BLaER1 treated with 17β-estradiol and CSF1 and Interleukin-3, amounts not matched to agents 10 nM and 100 nM (cell line): ENCODE measurements around the gene HPF1.
"Not testable (repeated sequence)": the region's sequence is repeated elsewhere in the genome, so short reads cannot be mapped to it uniquely, and the experiment has no call there.

Experiments used
- H3K27ac ChIP-seq, 11 experiments: shearing (Covaris generic); formaldehyde crosslinking; 2 replicates each; pipeline ENCODE4 v1.8.1; 2022
- H3K27me3 ChIP-seq, 11 experiments: shearing (Covaris generic); formaldehyde crosslinking; 2 replicates each; pipeline ENCODE4 v1.8.1; 2022
- H3K36me3 ChIP-seq, 11 experiments: shearing (Covaris generic); formaldehyde crosslinking; 2 replicates each; pipeline ENCODE4 v1.8.1; 2022
- H3K4me1 ChIP-seq, 10 experiments: shearing (Covaris generic); formaldehyde crosslinking; 2 replicates each; pipeline ENCODE4 v1.8.1; 2022
- H3K4me2 ChIP-seq, 11 experiments: shearing (Covaris generic); formaldehyde crosslinking; 2 replicates each; pipeline ENCODE4 v1.8.1; 2022
- H3K4me3 ChIP-seq, 10 experiments: shearing (Covaris generic); formaldehyde crosslinking; 2 replicates each; pipeline ENCODE4 v1.8.1; 2022
- H3K9ac ChIP-seq, 11 experiments: shearing (Covaris generic); formaldehyde crosslinking; 2 replicates each; pipeline ENCODE4 v1.8.1; 2022
- H3K9me3 ChIP-seq, 11 experiments: shearing (Covaris generic); formaldehyde crosslinking; replicated peaks in 1 of 11; 2 replicates each; pipeline ENCODE4 v1.8.1; 2022
- H4K20me1 ChIP-seq, 11 experiments: shearing (Covaris generic); formaldehyde crosslinking; 2 replicates each; pipeline ENCODE4 v1.8.1; 2022
- Cebpa-rat ChIP-seq, 11 experiments: shearing (Covaris generic); IDR thresholded peaks; 2 replicates each; pipeline ENCODE4 v1.8.1; 2022

The HPF1 gene

GRCh38 chr4:169757575-169758184 is at the start of gene HPF1:
Gene HPF1 (minus strand): TSS chr4:169757944. CDS start chr4:169757877, 67 bp downstream.
- H3K27me3 ChIP-seq, result no peaks in the 10 kb centered on the region
- no peaks in the 10 kb centered on the region for H4K20me1 ChIP-seq
- H3K27ac ChIP-seq, result peak within 1 kb of the TSS; percentile 28 to 75 (median 69); a peak in 20 of 22 replicates
- TF ChIP-seq Cebpa-rat (IDR thresholded peaks at IDR 0.05), result no peak
- H3K36me3 ChIP-seq, result peaks cover 8 to 14% (median 9%) of the 10 kb centered on the region in 11 experiments; a peak in 21 of 22 replicates
- H3K4me2 ChIP-seq, result peak within 1 kb of the TSS; percentile 73 to 96 (median 88)
- peak within 1 kb of the TSS; percentile 67 to 83 (median 79) for H3K9ac ChIP-seq
- no peaks in the 10 kb centered on the region for H3K9me3 ChIP-seq
- peaks cover 10 to 23% (median 16%) of the 10 kb centered on the region in 10 experiments for H3K4me1 ChIP-seq
- peak within 1 kb of the TSS; percentile 68 to 94 (median 81) for H3K4me3 ChIP-seq

DNA sequence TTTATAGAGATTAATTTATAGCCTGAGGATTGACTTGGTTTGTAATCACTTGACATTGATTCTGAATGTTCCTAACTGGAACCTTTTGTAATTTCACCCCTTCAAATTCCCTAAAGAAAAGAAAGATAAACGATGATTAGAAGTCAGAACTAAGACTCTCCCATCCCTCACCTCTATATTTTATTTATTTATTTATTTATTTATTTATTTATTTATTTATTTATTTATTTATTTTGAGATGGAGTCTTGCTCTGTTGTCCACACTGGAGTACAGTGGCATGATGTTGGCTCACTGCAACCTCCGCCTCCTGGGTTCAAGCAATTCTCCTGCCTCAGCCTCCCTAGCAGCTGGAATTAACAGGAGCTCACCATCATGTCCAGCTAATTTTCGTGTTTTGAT is 49.0 kb upstream of the HPF1 start:
- H3K9ac ChIP-seq, H3K27ac ChIP-seq, H3K27me3 ChIP-seq, H3K36me3 ChIP-seq, H3K4me3 ChIP-seq, H4K20me1 ChIP-seq, H3K4me2 ChIP-seq: not testable (repeated sequence)
- peaks cover 14 to 24% (median 22%) of the 10 kb centered on the region in 11 experiments for H3K9me3 ChIP-seq
- peaks cover 10 to 27% (median 13%) of the 10 kb centered on the region in 10 experiments for H3K4me1 ChIP-seq

GRCh38 chr4:169803413-169803812 is 45.7 kb upstream of the HPF1 start:
- TF ChIP-seq Cebpa-rat (IDR thresholded peaks at IDR 0.05), result peak in 5 of 11 experiments; percentile 23 to 82 (median 52); a peak in 5 of 22 replicates
- H3K27me3 ChIP-seq, result no peaks in the 10 kb centered on the region
- H3K9ac ChIP-seq, result no peak overlapping the region
- no peaks in the 10 kb centered on the region for H4K20me1 ChIP-seq
- H3K36me3 ChIP-seq, result 0 out of 22 replicates have a peak, but pooled peaks cover 0 to 4% (median 0%) of the 10 kb centered on the region in 11 experiments
- peaks cover 0 to 11% (median 3%) of the 10 kb centered on the region in 10 experiments; a peak in 6 of 20 replicates for H3K4me1 ChIP-seq
- no peak overlapping the region for H3K4me3 ChIP-seq
- 0 out of 22 replicates have a peak overlapping the region, but pooled peaks of 1 of the 11 experiments have one; percentile 2 for H3K4me2 ChIP-seq
- H3K9me3 ChIP-seq, result peaks cover 14 to 24% (median 22%) of the 10 kb centered on the region in 11 experiments
- no peak overlapping the region for H3K27ac ChIP-seq

DNA sequence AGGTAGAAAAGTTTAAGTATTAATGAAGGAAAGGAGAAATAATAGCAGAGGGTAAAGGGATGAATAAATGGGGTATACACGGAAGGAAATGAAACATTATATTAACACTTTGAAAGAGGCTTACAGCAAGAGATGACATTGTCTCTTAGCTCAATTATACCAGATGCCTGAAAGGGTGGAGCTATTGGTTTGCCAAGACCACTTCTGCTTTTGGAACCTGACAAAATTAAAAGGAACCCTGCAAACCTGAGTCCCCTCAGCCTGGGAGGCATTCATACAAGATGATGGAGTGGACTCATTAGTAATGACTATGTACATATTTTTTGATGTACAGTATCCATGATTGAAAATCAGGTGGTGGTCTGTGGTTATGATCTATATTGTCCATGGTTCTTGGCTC is 45.1 kb upstream of the HPF1 start:
- no peak overlapping the region for H3K9ac ChIP-seq
- 0 out of 22 replicates have a peak overlapping the region, but pooled peaks of 1 of the 11 experiments have one; percentile 2 for H3K4me2 ChIP-seq
- no peak overlapping the region for H3K27ac ChIP-seq
- H4K20me1 ChIP-seq, result no peaks in the 10 kb centered on the region
- H3K9me3 ChIP-seq, result peaks cover 14 to 24% (median 22%) of the 10 kb centered on the region in 11 experiments
- 0 out of 22 replicates have a peak, but pooled peaks cover 0 to 4% (median 0%) of the 10 kb centered on the region in 11 experiments for H3K36me3 ChIP-seq
- no peak for TF ChIP-seq Cebpa-rat (IDR thresholded peaks at IDR 0.05)
- no peak overlapping the region for H3K4me3 ChIP-seq
- H3K27me3 ChIP-seq, result no peaks in the 10 kb centered on the region
- peaks cover 0 to 7% (median under 1%) of the 10 kb centered on the region in 10 experiments; a peak in 6 of 20 replicates for H3K4me1 ChIP-seq

GRCh38 chr4:169800541-169800940 is 42.8 kb upstream of the HPF1 start:
- Histone ChIP-seq H3K4me2 (no peak overlapping the region), H3K27ac (no peak overlapping the region), H4K20me1 (no peaks in the 10 kb centered on the region), H3K4me3 (no peak overlapping the region), H3K9ac (no peak overlapping the region), H3K4me1 (peaks cover 0 to 7% (median 0%) of the 10 kb centered on the region in 10 experiments; a peak in 3 of 20 replicates), H3K36me3 (0 out of 22 replicates have a peak, but pooled peaks cover 0 to under 1% (median 0%) of the 10 kb centered on the region in 11 experiments), H3K27me3 (no peaks in the 10 kb centered on the region), H3K9me3 (peaks cover 6 to 15% (median 12%) of the 10 kb centered on the region in 11 experiments)
- TF ChIP-seq Cebpa-rat (IDR thresholded peaks at IDR 0.05), result no peak

DNA sequence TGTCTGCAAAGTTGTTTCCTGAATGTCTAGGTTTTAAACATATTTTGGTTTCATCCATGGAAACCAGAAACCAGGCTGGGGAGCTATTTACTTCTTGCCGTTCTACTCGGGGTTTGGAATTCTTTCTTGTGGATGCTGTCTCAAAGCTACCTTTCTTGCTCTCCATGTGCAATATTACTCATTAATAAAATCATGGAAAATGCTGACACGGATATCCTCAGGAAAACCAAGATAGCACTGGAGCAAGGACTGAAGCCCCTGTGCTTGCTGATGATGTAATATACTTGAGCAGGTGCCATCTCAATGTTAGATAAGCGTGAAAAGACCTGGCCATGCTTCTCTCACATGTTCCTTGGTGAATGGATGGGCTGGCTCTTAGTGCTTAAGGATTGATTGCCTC is 41.5 kb upstream of the HPF1 start:
- Histone ChIP-seq H3K27ac (no peak overlapping the region), H3K27me3 (no peaks in the 10 kb centered on the region), H4K20me1 (no peaks in the 10 kb centered on the region), H3K4me1 (peaks cover 0 to 7% (median 0%) of the 10 kb centered on the region in 10 experiments; a peak in 3 of 20 replicates), H3K4me3 (no peak overlapping the region), H3K36me3 (no peaks in the 10 kb centered on the region), H3K4me2 (no peak overlapping the region), H3K9ac (no peak overlapping the region), H3K9me3 (peaks cover 0 to 2% (median 0%) of the 10 kb centered on the region in 11 experiments; a peak in 3 of 22 replicates)
- TF ChIP-seq Cebpa-rat (IDR thresholded peaks at IDR 0.05), result no peak

- no peak for TF ChIP-seq Cebpa-rat (IDR thresholded peaks at IDR 0.05)
- no peaks in the 10 kb centered on the region for H3K9me3 ChIP-seq
- no peaks in the 10 kb centered on the region for H3K36me3 ChIP-seq
- no peak overlapping the region for H3K27ac ChIP-seq
- no peak overlapping the region for H3K9ac ChIP-seq
- no peaks in the 10 kb centered on the region for H3K4me1 ChIP-seq
- no peak overlapping the region for H3K4me2 ChIP-seq
- no peaks in the 10 kb centered on the region for H3K27me3 ChIP-seq
- H4K20me1 ChIP-seq, result no peaks in the 10 kb centered on the region
- no peak overlapping the region for H3K4me3 ChIP-seq
Observed at GRCh38 chr4:169795585-169795984, 37.8 kb upstream of the HPF1 start.

- Histone ChIP-seq H3K4me1 (no peaks in the 10 kb centered on the region), H3K9me3 (peaks cover 0 to 14% (median 0%) of the 10 kb centered on the region in 11 experiments; a peak in 2 of 22 replicates), H3K9ac (no peak overlapping the region), H3K4me2 (no peak overlapping the region), H3K36me3 (no peaks in the 10 kb centered on the region), H3K27me3 (no peaks in the 10 kb centered on the region), H3K4me3 (no peak overlapping the region), H4K20me1 (no peaks in the 10 kb centered on the region), H3K27ac (no peak overlapping the region)
- TF ChIP-seq Cebpa-rat (IDR thresholded peaks at IDR 0.05), result no peak
Observed at GRCh38 chr4:169791527-169792156, 33.9 kb upstream of the HPF1 start.

GRCh38 chr4:169791062-169791461 is 33.3 kb upstream of the HPF1 start:
- no peaks in the 10 kb centered on the region for H3K36me3 ChIP-seq
- H3K4me1 ChIP-seq, result no peaks in the 10 kb centered on the region
- no peak overlapping the region for H3K4me2 ChIP-seq
- H3K9ac ChIP-seq, result no peak overlapping the region
- H4K20me1 ChIP-seq, result no peaks in the 10 kb centered on the region
- H3K9me3 ChIP-seq, result peaks cover 0 to 14% (median 0%) of the 10 kb centered on the region in 11 experiments; a peak in 2 of 22 replicates
- H3K4me3 ChIP-seq, result no peak overlapping the region
- H3K27me3 ChIP-seq, result no peaks in the 10 kb centered on the region
- H3K27ac ChIP-seq, result no peak overlapping the region
- no peak for TF ChIP-seq Cebpa-rat (IDR thresholded peaks at IDR 0.05)
